Measurements from ENCODE around the gene CKM.

GRCh38 chr19:45350477-45351058 lies 27.9 kb upstream of the CKM start:
- TF ChIP-seq CEBPB (IDR thresholded peaks at IDR 0.05; ENCODE audit: low read depth, low read length) (no peak), CTCF (conservative IDR thresholded peaks at IDR 0.05; ENCODE audit: low read depth, low read length) (no peak), CHD1 (IDR thresholded peaks at IDR 0.05; ENCODE audit: low read depth, low read length) (no peak), MXI1 (IDR thresholded peaks at IDR 0.05; ENCODE audit: borderline replicate concordance, low read depth, low read length) (no peak), POLR2A (IDR thresholded peaks at IDR 0.05; ENCODE audit: low read depth, low read length) (no peak), USF2 (IDR thresholded peaks at IDR 0.05; ENCODE audit: low read depth, low read length) (no peak), RCOR1 (IDR thresholded peaks at IDR 0.05; ENCODE audit: insufficient replicate concordance, low read length) (no peak), BHLHE40 (IDR thresholded peaks at IDR 0.05; ENCODE audit: low read depth, low read length) (no peak), SMC3 (IDR thresholded peaks at IDR 0.05; ENCODE audit: low read depth, low read length) (no peak), FOS (IDR thresholded peaks at IDR 0.05; ENCODE audit: low read depth, low read length) (no peak), RAD21 (IDR thresholded peaks at IDR 0.05; ENCODE audit: low read length) (no peak)

Data from IMR-90 (cell line).